GM12878 (cell line): ENCODE results near the gene ATXN1. TPM values are rescaled to one million over a fixed set of nuclear protein-coding genes. Genes with fewer than 3 reads are reported as not detected.

Source experiments
- ATAC-seq: fragments of 200-7000 bp; cut with Tn5 transposase; 3 replicates; pipeline ENCODE4 v1.9.1; 2020; ENCODE audit warnings: mild to moderate bottlenecking, moderate library complexity
- BruUV-seq: library from RNA; stranded (reverse); fragments of 400-500 nt; replicated peaks from 2 replicates; lab custom pipeline; 2021; lab: Mats Ljungman, UMichigan
- CTCF ChIA-PET: fragments of 300-600 bp; sonication (Branson Sonifier 250); formaldehyde crosslinking; extraction: SDS; loops from one replicate; lab custom pipeline; 2021; ENCODE audit warnings: inconsistent platforms; lab: Yijun Ruan, JAX
- POLR2A ChIA-PET: fragments of 350-600 bp; formaldehyde crosslinking; extraction: SDS; loops from one replicate; lab custom pipeline; 2021; ENCODE audit warnings: inconsistent platforms; lab: Charles Lee
- RAD21 ChIA-PET: fragments of 300-600 bp; sonication (Branson Sonifier 250); formaldehyde crosslinking; loops from one replicate; lab custom pipeline; 2023; ENCODE audit warnings: antibody characterized with exemption; ENCODE audit not compliant: unreplicated experiment; lab: Charles Lee
- SMC1A ChIA-PET: fragments of 300-600 bp; sonication (Branson Sonifier 250); formaldehyde crosslinking; loops from one replicate; lab custom pipeline; 2023; ENCODE audit not compliant: unreplicated experiment, uncharacterized antibody; lab: Charles Lee
- DNase-seq: peaks from one replicate; pipeline ENCODE4 v3.0.0-alpha.2; 2011; ENCODE audit warnings: low read depth, low spot score
- FAIRE-seq: peaks from 3 replicates; lab custom pipeline; 2011; peaks lifted over from hg19 to GRCh38; lab: Jason Lieb, UNC
- H2AFZ ChIP-seq: 2 replicates; pipeline ENCODE4 v1.6.0; 2011; ENCODE audit warnings: low read depth, low read length, control low read depth; ENCODE audit not compliant: control insufficient read depth
- H3K27ac ChIP-seq: 2 replicates; pipeline ENCODE4 v1.5.1; 2011; ENCODE audit warnings: control low read depth; ENCODE audit not compliant: control insufficient read depth, insufficient read depth
- H3K27me3 ChIP-seq, 2 experiments: replicated peaks in 1 of 2; 2 replicates each; pipeline versions ENCODE4 v1.6.0 to v1.6.1; 2011; ENCODE audit warnings: low read length in 1 of 2; ENCODE audit not compliant: control insufficient read depth in 2 of 2, insufficient read depth in 2 of 2
- H3K36me3 ChIP-seq, 2 experiments: 2 replicates each; pipeline ENCODE4 v1.5.1; 2011; ENCODE audit warnings: low read length in 1 of 2; ENCODE audit not compliant: control insufficient read depth in 2 of 2, insufficient read depth in 2 of 2
- H3K4me1 ChIP-seq: 2 replicates; pipeline ENCODE4 v1.6.1; 2011; ENCODE audit warnings: mild to moderate bottlenecking, low read length, moderate library complexity, mixed read lengths; ENCODE audit not compliant: control insufficient read depth, insufficient read depth
- H3K4me2 ChIP-seq: 2 replicates; pipeline ENCODE4 v1.6.0; 2011; ENCODE audit warnings: control low read depth; ENCODE audit not compliant: control insufficient read depth, insufficient read depth
- H3K4me3 ChIP-seq: fragments of 200-600 bp; sonication (generic); 2 replicates; pipeline ENCODE4 v1.5.1; 2016
- H3K79me2 ChIP-seq: 2 replicates; pipeline ENCODE4 v1.6.0; 2011; ENCODE audit warnings: low read length; ENCODE audit not compliant: control insufficient read depth, insufficient read depth
- H3K9ac ChIP-seq: 2 replicates; pipeline ENCODE4 v1.8.0; 2011; ENCODE audit warnings: low read length, control low read depth, mixed read lengths; ENCODE audit not compliant: control insufficient read depth, insufficient read depth
- H3K9me3 ChIP-seq: replicated peaks from 3 replicates; pipeline ENCODE4 v1.5.1; 2011; ENCODE audit warnings: mild to moderate bottlenecking, low read length; ENCODE audit not compliant: control insufficient read depth, insufficient read depth
- H4K20me1 ChIP-seq: 2 replicates; pipeline ENCODE4 v1.6.0; 2011; ENCODE audit not compliant: control insufficient read depth, insufficient read depth
- HDAC2 ChIP-seq: fragments of 200-600 bp; sonication (generic); IDR thresholded peaks from 2 replicates; pipeline ENCODE4 v1.6.1; 2017
- PAX5 ChIP-seq: IDR thresholded peaks from 2 replicates; pipeline ENCODE4 v1.6.1; 2011; ENCODE audit warnings: low read depth, low read length, borderline replicate concordance
- PAX8 ChIP-seq: fragments of 450-650 bp; IDR thresholded peaks from 2 replicates; pipeline ENCODE4 v1.6.1; 2017; ENCODE audit warnings: mild to moderate bottlenecking, moderate library complexity
- RFX5 ChIP-seq: IDR thresholded peaks from 2 replicates; pipeline ENCODE4 v1.6.1; 2011; ENCODE audit warnings: low read depth, low read length, improper control_type of control experiment
- WGBS: methylation state at CpG from one replicate; pipeline ENCODE4 v1.1.6; 2016; ENCODE audit warnings: low lambda C conversion rate; ENCODE audit not compliant: insufficient replicate concordance, insufficient coverage; ENCODE audit errors: missing lambda C conversion rate; 5-methylcytosine and 5-hydroxymethylcytosine counted together
- in situ Hi-C: fragments of 300-500 bp; cut with MboI; formaldehyde crosslinking; loops from 9 replicates; pipeline ENCODE4 v1.14.3; 2018; ENCODE audit warnings: mixed read lengths
- intact Hi-C: fragments of 100-400 bp; cut with micrococcal nuclease; formaldehyde crosslinking; loops from one replicate; pipeline ENCODE4 v1.14.2; 2022; ENCODE audit not compliant: unreplicated experiment
- polyA plus RNA-seq, 11 experiments: library from polyadenylated mRNA; depleted of rRNA in 4 of 11; unstranded in 6 of 11; stranded (reverse) in 5 of 11; fragments of >200 nt; fragmentation: Nextera tagmentation in 4 of 11; fragmentation: Illumina TruSeq in 1 of 11; extraction: Ambion mirVana in 4 of 11; extraction: Trizol in 1 of 11; gene quantifications; 1 replicate in 1 of 11; 2 replicates in 10 of 11; pipeline versions ENCODE4 v1.2.1 to v1.2.3, GENCODE V29; 2011 to 2016; ENCODE audit warnings: inconsistent platforms in 2 of 11, missing spikeins in 2 of 11, low read depth in 1 of 11
- total RNA-seq, 4 experiments: library from RNA; depleted of rRNA in 3 of 4; stranded (reverse); fragments of >200 nt in 3 of 4; fragmentation: Illumina TruSeq in 1 of 4; extraction: Trizol in 1 of 4; gene quantifications; 2 replicates each; pipeline versions ENCODE4 v1.2.1 to v1.2.3, GENCODE V29; 2013 to 2021
- TF ChIP-seq, protein P1 (sequence below): fragments of 450-650 bp; formaldehyde crosslinking; IDR thresholded peaks from 2 replicates; pipeline ENCODE4 v1.5.0; 2022; ENCODE audit warnings: mild to moderate bottlenecking, missing genetic modification characterization
- TF ChIP-seq, protein P2 (sequence below): fragments of 450-650 bp; IDR thresholded peaks from 2 replicates; pipeline ENCODE4 v1.6.1; 2017; ENCODE audit warnings: mild to moderate bottlenecking, low read depth, inconsistent platforms; ENCODE audit not compliant: poor library complexity, severe bottlenecking
- TF ChIP-seq, protein P3 (sequence below): fragments of 450-650 bp; formaldehyde crosslinking; IDR thresholded peaks from 2 replicates; pipeline ENCODE4 v1.4.0; 2022; ENCODE audit warnings: mild to moderate bottlenecking, moderate library complexity

Gene ATXN1
- total and polyA plus RNA-seq, 10 of the 15 experiments (the other 5 are each of a cell fraction or from before 2014, with no cell fraction given): 12.2 to 51.2 (median 20.5) TPM

DNA sequence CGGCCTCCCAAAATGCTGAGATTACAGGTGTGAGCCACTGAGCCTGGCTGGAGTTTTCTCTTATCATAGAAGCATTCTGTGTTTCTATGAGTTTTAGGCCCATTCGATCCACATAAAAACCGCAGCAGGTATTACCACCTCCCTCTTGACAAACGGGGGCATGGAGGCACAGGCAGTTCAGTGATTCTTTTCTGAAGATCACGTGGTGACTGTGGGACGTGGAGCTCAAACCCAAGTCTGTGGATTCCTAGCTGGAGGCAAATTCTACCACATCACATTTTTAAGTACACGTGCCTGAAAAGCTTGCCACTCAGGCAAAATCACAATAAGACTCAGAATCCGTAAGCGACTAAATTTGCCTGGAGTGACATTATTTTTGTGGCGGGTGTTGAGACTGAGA lies 331.6 kb downstream of the ATXN1 start:
- ChIA-PET CTCF (no interaction called here), SMC1A (interaction anchor here (1.1 to 15.6 kb wide), 3 partner anchors 10 to 75 kb away, joined by 3 to 314 read pairs (median 4); no protein-coding TSS in a partner anchor), POLR2A (interaction anchor here (0.6 to 1.4 kb wide), 3 partner anchors 39 to 84 kb away, joined by 3 to 7 read pairs (median 3); no protein-coding TSS in a partner anchor), RAD21 (interaction anchor here (1.0 to 1.1 kb wide), 2 partner anchors 9 to 15 kb away, joined by 3 to 4 read pairs; no protein-coding TSS in a partner anchor)
- Histone ChIP-seq H3K4me1 (peaks cover 30% of the 10 kb centered on the region), H3K9ac (no peak overlapping the region), H3K36me3 (peaks cover 0 to 13% of the 10 kb centered on the region in 2 experiments; a peak in 3 of 4 replicates), H3K4me3 (no peak overlapping the region), H2AFZ (no peak overlapping the region), H3K4me2 (no peak overlapping the region), H3K27ac (no peak overlapping the region), H3K27me3 (no peaks in the 10 kb centered on the region), H3K79me2 (peaks cover 2% of the 10 kb centered on the region), H3K9me3 (no peaks in the 10 kb centered on the region), H4K20me1 (no peaks in the 10 kb centered on the region)
- ATAC-seq (no peak), DNase-seq (no peak), FAIRE-seq (no peak)
- in situ Hi-C loops (no loop called here), intact Hi-C loops (no loop called here)
- BruUV-seq: no TSS peak
- WGBS: 93% methylated on average over 10 of the region's 10 CpGs
- no peak for TF ChIP-seq PAX8

DNA sequence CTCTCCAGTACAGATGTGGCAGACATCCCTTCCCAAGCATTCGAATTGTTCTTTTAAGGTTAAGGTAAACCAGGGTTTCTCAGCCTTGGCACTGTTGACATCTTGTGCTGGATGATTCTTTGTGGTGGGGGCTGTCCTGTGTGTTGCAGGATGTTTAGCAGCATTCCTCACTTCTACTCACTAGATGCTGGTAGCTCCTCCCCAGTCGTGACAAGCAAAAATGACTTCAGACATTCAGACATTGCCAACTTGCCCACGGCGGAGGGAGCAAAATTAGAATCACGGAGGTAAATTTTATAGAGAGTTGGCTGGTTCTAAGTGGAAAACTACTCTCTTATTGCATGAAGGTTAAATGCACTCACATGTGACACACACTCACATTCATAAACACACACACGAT lies 334.1 kb downstream of the ATXN1 start:
- Histone ChIP-seq H3K36me3 (peaks cover 0 to 15% of the 10 kb centered on the region in 2 experiments; a peak in 3 of 4 replicates), H4K20me1 (no peaks in the 10 kb centered on the region), H3K79me2 (peaks cover 4% of the 10 kb centered on the region), H3K4me2 (no peak overlapping the region)
- RAD21 ChIA-PET: interaction anchor here (1.0 to 1.5 kb wide), 2 partner anchors 13 to 87 kb away, joined by 3 read pairs; no protein-coding TSS in a partner anchor
- intact Hi-C loops: no loop called here
- in situ Hi-C loops: no loop called here
- FAIRE-seq: no peak
- TF ChIP-seq PAX5 (no peak), RFX5 (no peak), HDAC2 (no peak)
- TF ChIP-seq, protein P1, sequence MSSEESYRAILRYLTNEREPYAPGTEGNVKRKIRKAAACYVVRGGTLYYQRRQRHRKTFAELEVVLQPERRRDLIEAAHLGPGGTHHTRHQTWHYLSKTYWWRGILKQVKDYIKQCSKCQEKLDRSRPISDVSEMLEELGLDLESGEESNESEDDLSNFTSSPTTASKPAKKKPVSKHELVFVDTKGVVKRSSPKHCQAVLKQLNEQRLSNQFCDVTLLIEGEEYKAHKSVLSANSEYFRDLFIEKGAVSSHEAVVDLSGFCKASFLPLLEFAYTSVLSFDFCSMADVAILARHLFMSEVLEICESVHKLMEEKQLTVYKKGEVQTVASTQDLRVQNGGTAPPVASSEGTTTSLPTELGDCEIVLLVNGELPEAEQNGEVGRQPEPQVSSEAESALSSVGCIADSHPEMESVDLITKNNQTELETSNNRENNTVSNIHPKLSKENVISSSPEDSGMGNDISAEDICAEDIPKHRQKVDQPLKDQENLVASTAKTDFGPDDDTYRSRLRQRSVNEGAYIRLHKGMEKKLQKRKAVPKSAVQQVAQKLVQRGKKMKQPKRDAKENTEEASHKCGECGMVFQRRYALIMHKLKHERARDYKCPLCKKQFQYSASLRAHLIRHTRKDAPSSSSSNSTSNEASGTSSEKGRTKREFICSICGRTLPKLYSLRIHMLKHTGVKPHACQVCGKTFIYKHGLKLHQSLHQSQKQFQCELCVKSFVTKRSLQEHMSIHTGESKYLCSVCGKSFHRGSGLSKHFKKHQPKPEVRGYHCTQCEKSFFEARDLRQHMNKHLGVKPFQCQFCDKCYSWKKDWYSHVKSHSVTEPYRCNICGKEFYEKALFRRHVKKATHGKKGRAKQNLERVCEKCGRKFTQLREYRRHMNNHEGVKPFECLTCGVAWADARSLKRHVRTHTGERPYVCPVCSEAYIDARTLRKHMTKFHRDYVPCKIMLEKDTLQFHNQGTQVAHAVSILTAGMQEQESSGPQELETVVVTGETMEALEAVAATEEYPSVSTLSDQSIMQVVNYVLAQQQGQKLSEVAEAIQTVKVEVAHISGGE (CRISPR knock-in tag): no peak
- TF ChIP-seq, protein P2, sequence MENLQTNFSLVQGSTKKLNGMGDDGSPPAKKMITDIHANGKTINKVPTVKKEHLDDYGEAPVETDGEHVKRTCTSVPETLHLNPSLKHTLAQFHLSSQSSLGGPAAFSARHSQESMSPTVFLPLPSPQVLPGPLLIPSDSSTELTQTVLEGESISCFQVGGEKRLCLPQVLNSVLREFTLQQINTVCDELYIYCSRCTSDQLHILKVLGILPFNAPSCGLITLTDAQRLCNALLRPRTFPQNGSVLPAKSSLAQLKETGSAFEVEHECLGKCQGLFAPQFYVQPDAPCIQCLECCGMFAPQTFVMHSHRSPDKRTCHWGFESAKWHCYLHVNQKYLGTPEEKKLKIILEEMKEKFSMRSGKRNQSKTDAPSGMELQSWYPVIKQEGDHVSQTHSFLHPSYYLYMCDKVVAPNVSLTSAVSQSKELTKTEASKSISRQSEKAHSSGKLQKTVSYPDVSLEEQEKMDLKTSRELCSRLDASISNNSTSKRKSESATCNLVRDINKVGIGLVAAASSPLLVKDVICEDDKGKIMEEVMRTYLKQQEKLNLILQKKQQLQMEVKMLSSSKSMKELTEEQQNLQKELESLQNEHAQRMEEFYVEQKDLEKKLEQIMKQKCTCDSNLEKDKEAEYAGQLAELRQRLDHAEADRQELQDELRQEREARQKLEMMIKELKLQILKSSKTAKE: no peak
- TF ChIP-seq, protein P3, sequence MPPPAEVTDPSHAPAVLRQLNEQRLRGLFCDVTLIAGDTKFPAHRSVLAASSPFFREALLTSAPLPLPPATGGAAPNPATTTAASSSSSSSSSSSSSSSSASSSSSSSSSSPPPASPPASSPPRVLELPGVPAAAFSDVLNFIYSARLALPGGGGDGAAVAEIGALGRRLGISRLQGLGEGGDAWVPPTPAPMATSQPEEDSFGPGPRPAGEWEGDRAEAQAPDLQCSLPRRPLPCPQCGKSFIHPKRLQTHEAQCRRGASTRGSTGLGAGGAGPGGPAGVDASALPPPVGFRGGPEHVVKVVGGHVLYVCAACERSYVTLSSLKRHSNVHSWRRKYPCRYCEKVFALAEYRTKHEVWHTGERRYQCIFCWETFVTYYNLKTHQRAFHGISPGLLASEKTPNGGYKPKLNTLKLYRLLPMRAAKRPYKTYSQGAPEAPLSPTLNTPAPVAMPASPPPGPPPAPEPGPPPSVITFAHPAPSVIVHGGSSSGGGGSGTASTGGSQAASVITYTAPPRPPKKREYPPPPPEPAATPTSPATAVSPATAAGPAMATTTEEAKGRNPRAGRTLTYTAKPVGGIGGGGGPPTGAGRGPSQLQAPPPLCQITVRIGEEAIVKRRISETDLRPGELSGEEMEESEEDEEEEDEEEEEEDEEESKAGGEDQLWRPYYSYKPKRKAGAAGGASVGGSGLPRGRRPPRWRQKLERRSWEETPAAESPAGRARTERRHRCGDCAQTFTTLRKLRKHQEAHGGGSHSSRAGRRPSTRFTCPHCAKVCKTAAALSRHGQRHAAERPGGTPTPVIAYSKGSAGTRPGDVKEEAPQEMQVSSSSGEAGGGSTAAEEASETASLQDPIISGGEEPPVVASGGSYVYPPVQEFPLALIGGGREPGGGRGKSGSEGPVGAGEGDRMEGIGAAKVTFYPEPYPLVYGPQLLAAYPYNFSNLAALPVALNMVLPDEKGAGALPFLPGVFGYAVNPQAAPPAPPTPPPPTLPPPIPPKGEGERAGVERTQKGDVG (CRISPR knock-in tag): no peak
- TF ChIP-seq, all 136 proteins: peak for 0
- no peaks in the 10 kb centered on the region for H3K9me3 ChIP-seq
- ATAC-seq (no peak), DNase-seq (no peak)
- SMC1A ChIA-PET: interaction anchor here (0.6 to 5.5 kb wide), 5 partner anchors 13 to 54 kb away, joined by 3 to 28 read pairs (median 3); no protein-coding TSS in a partner anchor
- CTCF ChIA-PET: interaction anchor here (0.6 kb wide), 2 partner anchors 53 to 58 kb away, joined by 3 read pairs; no protein-coding TSS in a partner anchor
- POLR2A ChIA-PET: interaction anchor here (0.5 to 1.6 kb wide), 3 partner anchors 11 to 47 kb away, joined by 3 to 4 read pairs (median 4); no protein-coding TSS in a partner anchor
- BruUV-seq: no TSS peak
- WGBS: 85% methylated on average over 6 of the region's 6 CpGs
- no peak overlapping the region for H3K4me3 ChIP-seq
- H3K27me3 ChIP-seq: no peaks in the 10 kb centered on the region
- H2AFZ ChIP-seq: no peak overlapping the region
- H3K27ac ChIP-seq: no peak overlapping the region
- no peak overlapping the region for H3K9ac ChIP-seq
- peaks cover 26% of the 10 kb centered on the region for H3K4me1 ChIP-seq
